Activated T-helper 1 cell treated with anti-CD3 and anti-CD28 coated beads, Interleukin-12 subunit alpha, Interleukin-12 subunit beta, Interleukin-2, Interleukin-4 antibody, amounts not matched to agents 30 ng/mL and 10 ng/mL and 1 ng/mL, durations not matched to agents 14 hours and 24 hours and 36 hours (primary cell): Measurements from ENCODE around the gene KIAA0513. TPM values are rescaled to one million over a fixed set of nuclear protein-coding genes. Genes with fewer than 3 reads are reported as not detected.
A peak's percentile ranks its signal among the peaks of the same experiment; 100 is the strongest.

Experiments used
- DNase-seq: peaks from one replicate; pipeline ENCODE4 v3.0.0; 2021; ENCODE audit warnings: low spot score
- H3K27ac Mint-ChIP-seq: one replicate; pipeline ENCODE4 v1.8.0; 2021; ENCODE audit warnings: mild to moderate bottlenecking, mixed read lengths
- H3K27me3 Mint-ChIP-seq: one replicate; pipeline ENCODE4 v1.8.0; 2022; ENCODE audit warnings: mild to moderate bottlenecking, moderate library complexity, mixed read lengths; ENCODE audit not compliant: insufficient read depth
- H3K36me3 Mint-ChIP-seq: one replicate; pipeline ENCODE4 v1.8.0; 2021; ENCODE audit warnings: low read depth, mixed read lengths
- H3K4me1 Mint-ChIP-seq: one replicate; pipeline ENCODE4 v1.8.0; 2021; ENCODE audit warnings: low read depth, mixed read lengths
- H3K4me3 Mint-ChIP-seq: one replicate; pipeline ENCODE4 v1.8.0; 2021; ENCODE audit warnings: mild to moderate bottlenecking, moderate library complexity, mixed read lengths
- H3K9me3 Mint-ChIP-seq: one replicate; pipeline ENCODE4 v1.8.0; 2021; ENCODE audit warnings: mixed read lengths
- intact Hi-C: fragments of 100-400 bp; cut with micrococcal nuclease; formaldehyde crosslinking; loops from one replicate; pipeline ENCODE4 v1.15.1; 2024
- total RNA-seq: library from RNA; stranded (reverse); gene quantifications from 2 replicates; pipeline ENCODE4 v1.2.3, GENCODE V29; 2022

KIAA0513 gene
- total RNA-seq, 1 donor from 2014 or later: 12.9 TPM

DNA sequence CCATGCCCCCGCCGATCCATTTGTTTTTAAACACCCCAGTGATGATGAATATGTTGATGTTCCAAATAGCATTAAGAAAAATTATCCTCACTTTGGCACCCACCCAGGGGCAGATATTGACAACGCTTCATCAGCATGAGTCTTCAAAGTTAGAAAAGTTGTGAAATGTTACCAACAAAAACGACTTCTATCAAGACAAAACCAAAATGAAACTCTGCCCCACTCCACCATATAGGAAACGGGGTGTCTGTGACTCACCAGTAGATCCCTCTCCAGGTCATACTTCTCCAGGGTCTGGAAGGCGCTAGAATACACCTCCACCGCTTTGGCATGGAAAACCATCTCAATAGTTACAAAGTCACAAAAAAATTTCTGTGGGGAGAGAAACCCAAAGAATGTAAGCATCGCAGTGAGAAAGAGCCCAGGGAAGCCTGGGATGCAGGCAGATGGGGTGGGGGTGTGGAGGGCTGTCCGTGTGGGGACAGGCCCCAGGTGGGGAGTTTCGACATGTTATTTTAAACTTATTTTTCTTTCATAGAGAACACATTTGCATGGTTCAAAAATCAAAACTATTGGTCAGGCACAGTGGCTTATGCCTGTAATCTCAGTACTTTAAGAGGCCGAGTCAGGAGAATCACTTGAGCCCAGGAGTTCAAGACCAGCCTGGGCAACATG is 74.5 kb downstream of the KIAA0513 start:
- Mint-ChIP-seq H3K27me3 (peaks cover 3% of the 10 kb centered on the region), H3K27ac (no peak overlapping the region), H3K9me3 (no peaks in the 10 kb centered on the region), H3K36me3 (no peaks in the 10 kb centered on the region), H3K4me3 (no peak overlapping the region), H3K4me1 (peaks cover 16% of the 10 kb centered on the region)
- intact Hi-C loops: no loop called here
- DNase-seq: no peak

DNA sequence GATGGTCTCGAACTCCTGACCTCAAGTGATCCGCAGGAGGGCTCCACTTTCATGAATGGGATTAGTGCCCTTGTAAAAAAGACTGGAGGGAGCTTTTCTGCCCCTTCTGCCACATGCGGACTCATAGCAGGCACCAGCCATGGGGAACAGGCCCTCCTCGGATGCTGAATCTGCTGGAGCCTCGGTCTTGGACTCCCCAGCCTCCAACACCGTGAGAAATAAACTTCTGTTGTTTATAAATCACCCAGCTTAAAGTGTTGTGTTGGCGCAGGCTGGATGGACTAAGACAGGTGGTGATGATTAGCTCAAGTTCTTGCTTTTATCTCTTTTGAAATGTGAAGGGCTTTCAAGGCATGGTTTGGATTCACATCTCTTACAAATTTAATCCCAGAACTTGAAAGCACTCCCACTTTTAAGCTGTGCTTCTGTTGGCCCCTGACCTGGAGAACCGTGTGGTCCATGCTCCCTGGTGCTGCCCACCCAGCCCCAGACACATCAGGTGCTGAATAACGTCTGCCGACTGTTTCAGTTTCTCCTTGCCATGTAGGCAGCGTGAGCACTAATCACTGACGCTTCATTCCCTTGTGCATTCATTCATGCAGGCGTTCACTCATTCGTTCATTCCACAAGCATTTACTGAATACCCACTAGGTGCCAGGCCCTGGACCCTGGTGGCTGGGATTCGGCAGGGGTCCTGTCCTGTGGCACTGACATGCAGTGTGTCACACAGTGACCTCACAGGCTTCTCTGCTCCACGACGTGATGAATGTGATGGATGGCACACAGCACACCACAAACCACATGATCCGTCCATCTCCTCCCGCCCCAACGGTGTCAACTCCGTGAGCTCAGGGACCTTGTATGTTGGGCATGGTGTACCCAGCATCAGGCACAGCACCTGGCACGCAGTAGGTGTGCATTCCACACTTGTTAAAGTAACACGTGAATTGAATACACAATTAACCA is 75.8 kb downstream of the KIAA0513 start:
- intact Hi-C loops: no loop called here
- H3K4me3 Mint-ChIP-seq: no peak overlapping the region
- H3K4me1 Mint-ChIP-seq: peaks cover 16% of the 10 kb centered on the region
- no peaks in the 10 kb centered on the region for H3K36me3 Mint-ChIP-seq
- peaks cover 3% of the 10 kb centered on the region for H3K27me3 Mint-ChIP-seq
- H3K9me3 Mint-ChIP-seq: no peaks in the 10 kb centered on the region
- DNase-seq: no peak
- H3K27ac Mint-ChIP-seq: no peak overlapping the region

DNA sequence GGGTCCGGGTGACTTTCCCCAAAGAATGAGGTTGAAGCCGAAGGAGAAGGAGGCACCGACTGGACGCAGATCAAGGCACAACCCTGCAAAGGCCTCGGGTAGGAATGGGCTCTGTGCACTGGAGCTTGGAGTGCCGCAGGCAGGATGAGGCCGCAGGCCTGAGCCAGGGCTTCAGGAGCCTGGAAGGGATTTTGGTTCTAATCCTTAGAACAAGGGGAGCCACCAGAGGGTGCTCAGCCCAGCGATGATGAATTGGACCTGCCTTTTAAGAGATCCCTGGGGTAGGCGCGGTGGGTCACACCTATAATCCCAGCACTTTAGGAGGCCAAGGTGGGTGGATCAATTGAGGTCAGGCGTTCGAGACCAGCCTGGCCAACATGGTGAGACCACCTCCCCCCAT is 76.6 kb downstream of the KIAA0513 start:
- DNase-seq: no peak
- Mint-ChIP-seq H3K27ac (no peak overlapping the region), H3K4me3 (no peak overlapping the region), H3K36me3 (no peaks in the 10 kb centered on the region), H3K9me3 (no peaks in the 10 kb centered on the region), H3K4me1 (peaks cover 16% of the 10 kb centered on the region), H3K27me3 (peaks cover 3% of the 10 kb centered on the region)
- intact Hi-C loops: no loop called here

DNA sequence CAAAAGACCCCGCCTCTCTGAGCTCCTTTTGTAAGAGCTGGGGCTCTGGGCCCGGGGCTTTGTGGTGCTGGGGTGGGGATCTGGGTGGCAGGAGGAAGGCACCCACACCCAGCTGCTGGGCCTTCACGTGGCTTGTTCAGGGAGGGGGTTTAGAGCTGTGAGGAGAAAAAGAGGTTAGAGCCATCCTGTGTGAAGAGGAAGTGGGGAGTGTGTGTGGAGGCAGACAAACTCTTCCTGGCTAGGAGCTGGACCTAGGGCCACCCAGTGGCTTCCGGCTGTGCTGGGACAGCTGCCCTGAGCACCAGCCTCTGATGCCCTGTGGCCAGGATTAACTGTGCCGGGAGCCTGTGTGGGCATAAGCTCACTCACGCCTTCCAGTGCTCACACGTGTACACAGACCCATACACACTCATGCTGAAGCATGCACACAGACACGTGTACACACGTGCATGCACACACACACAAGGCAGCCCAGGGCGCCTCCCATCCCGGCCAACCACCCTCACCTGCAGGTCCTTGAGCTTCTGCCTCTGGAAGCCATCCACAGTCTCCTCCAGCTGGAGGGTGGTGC is 77.3 kb downstream of the KIAA0513 start:
- no peaks in the 10 kb centered on the region for H3K9me3 Mint-ChIP-seq
- H3K36me3 Mint-ChIP-seq: no peaks in the 10 kb centered on the region
- peaks cover 3% of the 10 kb centered on the region for H3K27me3 Mint-ChIP-seq
- intact Hi-C loops: no loop called here
- peak overlapping the region; percentile 83 for H3K27ac Mint-ChIP-seq
- no peak overlapping the region for H3K4me3 Mint-ChIP-seq
- DNase-seq: peak; percentile 14
- peaks cover 16% of the 10 kb centered on the region for H3K4me1 Mint-ChIP-seq

DNA sequence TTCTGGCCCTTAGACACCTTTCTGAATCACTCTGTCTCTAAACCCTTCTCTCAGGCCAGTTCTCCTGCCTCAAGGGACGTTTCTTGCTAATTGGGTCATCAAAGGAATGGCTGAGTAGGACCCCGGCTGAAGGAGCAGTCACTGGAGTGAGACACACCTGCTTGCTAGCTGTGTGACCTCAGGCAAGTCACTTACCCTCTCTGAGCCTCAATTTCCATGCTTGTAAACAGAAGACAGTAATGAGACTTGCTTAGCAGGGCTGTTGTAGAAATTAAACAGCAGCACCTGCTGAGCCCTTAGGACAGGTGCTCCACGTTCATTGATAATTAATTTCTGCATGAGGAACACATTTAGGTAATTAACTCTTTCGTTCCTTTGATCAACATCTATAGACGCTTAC is 77.9 kb downstream of the KIAA0513 start:
- intact Hi-C loops: no loop called here
- no peaks in the 10 kb centered on the region for H3K9me3 Mint-ChIP-seq
- no peaks in the 10 kb centered on the region for H3K36me3 Mint-ChIP-seq
- H3K27me3 Mint-ChIP-seq: peaks cover 3% of the 10 kb centered on the region
- no peak overlapping the region for H3K4me3 Mint-ChIP-seq
- peaks cover 16% of the 10 kb centered on the region for H3K4me1 Mint-ChIP-seq
- DNase-seq: no peak
- H3K27ac Mint-ChIP-seq: no peak overlapping the region

DNA sequence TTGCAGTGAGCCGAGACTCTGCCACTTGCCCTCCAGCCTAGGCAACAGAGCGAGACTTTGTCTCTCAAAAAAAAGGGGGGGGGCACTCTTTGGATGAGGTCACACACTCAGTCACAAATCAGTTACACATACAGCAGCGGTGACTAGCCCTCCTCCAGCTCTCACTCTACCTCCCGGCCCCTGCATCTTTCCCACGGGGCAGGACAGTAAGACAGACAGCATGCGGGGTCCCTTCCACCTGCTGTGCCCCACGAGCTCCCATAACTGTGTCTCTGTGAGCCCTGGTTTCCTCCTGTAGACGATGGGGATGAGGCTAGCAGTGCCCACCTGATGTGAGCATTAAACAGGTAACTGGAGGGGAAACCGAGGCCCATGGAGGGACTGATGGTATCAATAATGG is 79.5 kb downstream of the KIAA0513 start:
- Mint-ChIP-seq H3K27me3 (peaks cover 3% of the 10 kb centered on the region), H3K4me3 (no peak overlapping the region), H3K9me3 (no peaks in the 10 kb centered on the region), H3K4me1 (peaks cover 16% of the 10 kb centered on the region), H3K36me3 (no peaks in the 10 kb centered on the region), H3K27ac (no peak overlapping the region)
- intact Hi-C loops: no loop called here
- no peak for DNase-seq

DNA sequence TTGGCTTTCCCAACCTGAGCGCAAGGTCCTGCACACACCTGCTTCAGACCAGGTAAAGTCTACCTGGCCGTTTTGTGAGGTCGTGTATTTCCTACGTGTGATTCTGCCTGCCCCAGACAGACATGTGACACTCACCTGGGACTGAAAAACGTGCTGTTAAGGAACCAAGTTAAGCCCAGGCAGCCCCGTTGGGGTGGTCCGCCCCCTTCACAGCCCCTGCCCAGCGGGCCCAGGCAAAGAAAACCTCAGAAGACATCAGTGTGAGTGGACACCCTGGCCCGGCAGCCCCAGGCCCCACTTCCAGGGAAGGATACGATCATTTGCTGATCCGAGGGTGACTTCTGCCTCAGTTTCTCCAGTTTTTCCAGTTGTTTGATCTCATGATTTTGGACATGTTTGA is 79.9 kb downstream of the KIAA0513 start:
- Mint-ChIP-seq H3K27me3 (peaks cover 3% of the 10 kb centered on the region), H3K9me3 (no peaks in the 10 kb centered on the region), H3K4me3 (no peak overlapping the region), H3K36me3 (no peaks in the 10 kb centered on the region), H3K4me1 (peaks cover 16% of the 10 kb centered on the region), H3K27ac (no peak overlapping the region)
- DNase-seq: no peak
- intact Hi-C loops: no loop called here

DNA sequence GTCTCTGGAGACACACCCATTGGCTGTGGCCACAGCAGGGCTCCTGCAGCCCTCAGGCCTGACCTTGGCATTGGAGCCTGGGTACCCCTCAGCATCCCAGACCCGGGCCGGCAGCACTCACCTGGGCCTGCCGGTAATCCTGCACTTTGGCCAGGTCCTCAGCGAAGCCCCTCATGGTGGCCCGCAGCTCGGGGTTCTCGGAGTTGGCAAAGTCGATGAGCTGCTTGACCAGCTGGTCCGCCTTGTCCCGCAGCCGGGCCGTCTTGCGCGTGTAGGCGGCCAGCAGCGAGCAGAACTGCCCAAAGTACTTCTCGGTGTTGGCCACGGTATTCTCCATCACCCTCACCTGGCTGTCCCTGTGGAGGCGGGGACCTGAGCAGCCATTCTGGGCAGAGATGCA is 82.5 kb downstream of the KIAA0513 start:
- intact Hi-C loops: loop anchor here (10.0 kb wide), 1 partner anchor 505 kb away; the partner anchor contains the start of gene GSE1
- H3K36me3 Mint-ChIP-seq: no peaks in the 10 kb centered on the region
- peaks cover 8% of the 10 kb centered on the region for H3K4me1 Mint-ChIP-seq
- H3K27ac Mint-ChIP-seq: no peak overlapping the region
- H3K4me3 Mint-ChIP-seq: no peak overlapping the region
- H3K27me3 Mint-ChIP-seq: peaks cover 3% of the 10 kb centered on the region
- no peak for DNase-seq
- H3K9me3 Mint-ChIP-seq: no peaks in the 10 kb centered on the region

DNA sequence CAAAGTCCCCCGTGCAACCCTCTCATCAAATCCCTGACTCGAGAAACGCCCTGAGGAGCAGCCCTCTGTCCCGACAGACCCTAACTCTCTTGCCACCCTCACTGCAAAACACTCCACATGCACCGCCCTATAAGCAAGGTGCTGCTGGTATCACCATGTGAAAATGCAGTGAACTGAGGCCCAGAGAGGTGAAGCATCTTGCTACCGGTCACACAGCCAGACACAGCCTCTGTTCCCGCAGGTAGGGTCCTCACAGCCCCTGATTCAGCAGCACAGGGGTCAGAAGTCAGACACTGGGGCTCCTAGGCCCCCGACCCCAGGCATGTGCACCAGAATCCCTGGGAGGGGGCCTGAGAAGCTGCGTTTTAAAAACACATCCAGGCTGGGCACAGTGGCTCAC is 83.6 kb downstream of the KIAA0513 start:
- intact Hi-C loops: loop anchor here (10.0 kb wide), 1 partner anchor 504 kb away; the partner anchor contains the start of gene GSE1
- Mint-ChIP-seq H3K4me3 (no peak overlapping the region), H3K27me3 (peaks cover 3% of the 10 kb centered on the region), H3K27ac (no peak overlapping the region), H3K4me1 (peaks cover 7% of the 10 kb centered on the region), H3K36me3 (no peaks in the 10 kb centered on the region), H3K9me3 (no peaks in the 10 kb centered on the region)
- no peak for DNase-seq

DNA sequence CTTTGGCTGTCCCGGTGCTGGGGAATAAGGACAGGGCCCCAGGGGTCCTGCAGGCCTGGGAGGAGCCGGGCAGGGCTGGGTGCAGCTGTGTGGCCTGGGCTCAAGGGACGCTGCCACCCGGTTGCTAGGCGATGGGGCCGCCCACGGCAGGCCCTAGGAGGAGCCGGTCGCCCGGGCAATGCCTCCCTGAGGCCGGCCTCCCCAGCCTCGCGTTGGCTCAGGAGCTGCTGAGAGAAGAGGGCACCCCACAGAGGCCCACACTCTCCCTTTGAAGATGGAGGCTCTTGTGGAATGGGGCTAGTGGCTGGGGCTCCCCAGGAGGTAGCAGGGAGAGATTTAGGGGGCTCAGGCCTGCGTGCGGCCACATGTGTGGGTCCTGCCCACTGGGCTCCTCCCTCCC is 84.8 kb downstream of the KIAA0513 start, which contains the start of gene CIBAR2:
CIBAR2 (minus strand) TSS at position 109 of the 400 bp plus-strand sequence. CDS start 120 bp downstream, outside the sequence.
- no peak for DNase-seq
- Mint-ChIP-seq H3K4me3 (no peak within 1 kb of the TSS), H3K27ac (no peak within 1 kb of the TSS), H3K36me3 (no peaks in the 10 kb centered on the region), H3K4me1 (peaks cover 7% of the 10 kb centered on the region), H3K27me3 (peaks cover under 1% of the 10 kb centered on the region), H3K9me3 (no peaks in the 10 kb centered on the region)
- intact Hi-C loops: loop anchor here (10.0 kb wide), 1 partner anchor 502 kb away; the partner anchor contains the start of gene GSE1

DNA sequence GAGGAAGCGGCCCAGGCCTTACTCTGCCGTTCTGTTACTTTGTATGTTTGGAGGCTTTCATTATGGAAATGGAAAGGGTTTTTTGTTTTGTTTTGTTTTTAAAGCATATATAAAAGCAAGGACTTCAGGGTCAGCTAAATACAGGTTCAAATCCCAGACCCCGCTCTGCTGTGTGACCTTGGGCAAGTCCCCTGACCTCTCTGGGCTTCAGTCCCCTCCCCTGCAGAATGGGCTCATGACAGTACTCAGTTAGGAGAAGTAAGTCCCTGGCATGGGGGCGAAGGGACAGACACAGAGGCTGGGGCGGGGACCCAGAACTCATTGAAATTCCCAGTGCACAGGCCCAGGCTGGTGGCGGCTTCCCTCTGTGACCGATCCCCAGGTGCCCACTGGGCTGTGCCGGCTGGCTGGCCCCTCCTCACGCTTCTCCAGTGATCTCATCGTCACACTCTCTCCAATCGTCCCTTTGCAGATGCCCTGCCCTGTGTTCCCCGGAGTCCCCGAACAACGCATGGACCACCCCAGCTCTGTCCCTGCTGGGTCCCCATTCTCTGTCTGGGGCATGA is 85.7 kb downstream of the KIAA0513 start:
- H3K36me3 Mint-ChIP-seq: no peaks in the 10 kb centered on the region
- H3K4me3 Mint-ChIP-seq: no peak overlapping the region
- intact Hi-C loops: loop anchor here (10.0 kb wide), 1 partner anchor 502 kb away; the partner anchor contains the start of gene GSE1
- H3K4me1 Mint-ChIP-seq: peaks cover 7% of the 10 kb centered on the region
- DNase-seq: no peak
- H3K27me3 Mint-ChIP-seq: peaks cover 1% of the 10 kb centered on the region
- no peaks in the 10 kb centered on the region for H3K9me3 Mint-ChIP-seq
- H3K27ac Mint-ChIP-seq: no peak overlapping the region

DNA sequence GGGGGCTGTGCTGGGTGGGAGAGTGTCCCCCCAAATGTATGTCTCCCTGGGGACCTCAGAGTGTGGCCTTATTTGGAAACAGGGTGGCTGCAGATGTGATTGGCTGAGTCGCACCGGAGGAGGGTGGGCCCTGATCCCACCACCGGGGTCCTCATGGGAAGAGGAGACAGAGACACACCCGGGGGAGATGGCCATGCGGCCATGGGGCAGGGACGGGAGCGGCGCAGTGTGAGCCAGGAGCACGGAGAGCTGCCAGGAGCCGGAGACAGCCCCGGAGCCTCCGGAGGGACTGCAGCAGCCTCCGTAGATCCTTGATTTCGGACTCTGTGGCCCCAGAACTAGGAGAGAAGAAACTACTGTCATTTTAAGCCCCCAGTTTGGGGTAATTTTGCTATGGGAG is 86.3 kb downstream of the KIAA0513 start:
- DNase-seq: no peak
- H3K4me1 Mint-ChIP-seq: peaks cover 7% of the 10 kb centered on the region
- no peak overlapping the region for H3K27ac Mint-ChIP-seq
- H3K4me3 Mint-ChIP-seq: no peak overlapping the region
- H3K9me3 Mint-ChIP-seq: no peaks in the 10 kb centered on the region
- peaks cover 1% of the 10 kb centered on the region for H3K27me3 Mint-ChIP-seq
- intact Hi-C loops: loop anchor here (2.0 to 10.0 kb wide), 2 partner anchors 131 to 501 kb away; partner anchors contain the start of gene GSE1
- H3K36me3 Mint-ChIP-seq: no peaks in the 10 kb centered on the region
